KOPT-K1 (cell line): ENCODE measurements around the gene HLA-DPB1.

ENCODE experiments used
- H3K27ac ChIP-seq: fragments of 200-600 bp; sonication (generic); 2 replicates; pipeline ENCODE4 v1.5.1; 2016; ENCODE audit warnings: antibody characterized with exemption, mild to moderate bottlenecking, low read depth, low read length; ENCODE audit not compliant: poor library complexity, severe bottlenecking
- H3K36me3 ChIP-seq: fragments of 200-600 bp; sonication (generic); 2 replicates; pipeline ENCODE4 v1.5.1; 2017; ENCODE audit warnings: antibody characterized with exemption, mild to moderate bottlenecking, low read length, moderate library complexity; ENCODE audit not compliant: insufficient read depth
- H3K9me3 ChIP-seq: fragments of 200-600 bp; sonication (generic); 2 replicates; pipeline ENCODE4 v1.5.1; 2017; ENCODE audit warnings: antibody characterized with exemption, low read length, mild to moderate bottlenecking; ENCODE audit not compliant: insufficient read depth, poor library complexity, severe bottlenecking

The HLA-DPB1 gene

DNA sequence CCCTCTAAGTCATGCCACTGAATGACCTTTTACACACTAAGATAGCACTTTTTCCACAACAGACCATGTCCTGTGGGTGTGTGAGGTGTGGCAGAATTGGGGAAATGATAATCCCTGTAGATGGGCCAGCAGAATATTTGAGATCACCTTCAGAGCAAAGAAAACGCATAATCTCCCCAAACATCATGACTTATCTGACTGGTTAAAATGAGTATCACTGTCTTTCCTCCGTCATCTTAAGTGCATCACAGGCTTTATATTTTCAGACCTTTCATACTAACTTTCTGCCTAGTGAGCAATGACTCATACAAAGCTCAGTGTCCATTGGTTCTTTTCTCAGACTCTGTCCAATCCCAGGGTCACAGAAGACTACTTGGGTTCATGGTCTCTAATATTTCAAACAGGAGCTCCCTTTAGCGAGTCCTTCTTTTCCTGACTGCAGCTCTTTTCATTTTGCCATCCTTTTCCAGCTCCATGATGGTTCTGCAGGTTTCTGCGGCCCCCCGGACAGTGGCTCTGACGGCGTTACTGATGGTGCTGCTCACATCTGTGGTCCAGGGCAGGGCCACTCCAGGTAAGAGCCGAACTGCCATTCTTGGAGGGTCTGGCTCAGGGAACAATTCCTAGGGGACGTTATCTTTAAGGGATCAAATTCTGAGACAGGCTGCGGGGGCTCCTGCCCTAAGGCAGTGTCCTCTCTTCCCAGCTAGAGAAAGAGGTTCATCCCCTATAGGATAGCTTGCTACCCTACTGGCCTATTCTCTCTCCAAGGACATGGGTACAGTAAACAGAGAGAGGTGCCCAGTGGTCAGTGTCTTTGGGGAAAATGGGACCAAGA is at the start of gene HLA-DPB1:
Gene HLA-DPB1 (plus strand): TSS at position 423 of the 838 bp plus-strand sequence. CDS start 52 bp downstream, at position 475.
- no peaks in the 10 kb centered on the region for H3K36me3 ChIP-seq
- no peaks in the 10 kb centered on the region for H3K9me3 ChIP-seq
- no peak within 1 kb of the TSS for H3K27ac ChIP-seq

DNA sequence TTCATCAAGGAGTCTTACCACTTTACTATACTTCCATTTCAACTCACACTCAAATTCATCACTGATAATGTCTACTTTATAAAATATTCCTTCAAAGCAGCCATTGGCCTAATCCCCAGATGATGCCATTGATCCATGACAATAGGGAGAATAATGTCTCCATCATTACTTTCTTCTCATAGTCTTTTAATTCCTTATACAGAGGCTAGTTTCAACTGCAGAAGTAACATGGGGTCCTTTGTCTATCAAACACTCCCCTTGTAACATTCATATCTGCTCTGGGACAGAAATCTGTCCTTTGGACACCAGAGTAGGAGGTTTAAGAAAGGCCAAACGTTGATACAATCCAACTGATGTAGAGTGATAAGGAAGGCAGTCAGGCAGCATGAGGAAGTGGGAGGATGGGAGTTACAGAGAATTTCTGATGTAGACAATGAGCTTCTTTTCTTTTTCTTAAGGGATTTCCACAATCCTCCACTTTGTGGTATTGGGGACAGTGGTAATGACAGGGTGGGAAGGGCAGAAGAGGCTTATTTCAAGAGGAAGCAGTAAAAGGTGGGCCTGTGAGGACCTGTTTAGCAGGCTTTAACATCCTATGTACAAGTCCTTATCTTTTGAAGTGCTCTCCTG is 47.5 kb upstream of the HLA-DPB1 start:
- H3K36me3 ChIP-seq: no peaks in the 10 kb centered on the region
- no peaks in the 10 kb centered on the region for H3K9me3 ChIP-seq
- no peak overlapping the region for H3K27ac ChIP-seq

DNA sequence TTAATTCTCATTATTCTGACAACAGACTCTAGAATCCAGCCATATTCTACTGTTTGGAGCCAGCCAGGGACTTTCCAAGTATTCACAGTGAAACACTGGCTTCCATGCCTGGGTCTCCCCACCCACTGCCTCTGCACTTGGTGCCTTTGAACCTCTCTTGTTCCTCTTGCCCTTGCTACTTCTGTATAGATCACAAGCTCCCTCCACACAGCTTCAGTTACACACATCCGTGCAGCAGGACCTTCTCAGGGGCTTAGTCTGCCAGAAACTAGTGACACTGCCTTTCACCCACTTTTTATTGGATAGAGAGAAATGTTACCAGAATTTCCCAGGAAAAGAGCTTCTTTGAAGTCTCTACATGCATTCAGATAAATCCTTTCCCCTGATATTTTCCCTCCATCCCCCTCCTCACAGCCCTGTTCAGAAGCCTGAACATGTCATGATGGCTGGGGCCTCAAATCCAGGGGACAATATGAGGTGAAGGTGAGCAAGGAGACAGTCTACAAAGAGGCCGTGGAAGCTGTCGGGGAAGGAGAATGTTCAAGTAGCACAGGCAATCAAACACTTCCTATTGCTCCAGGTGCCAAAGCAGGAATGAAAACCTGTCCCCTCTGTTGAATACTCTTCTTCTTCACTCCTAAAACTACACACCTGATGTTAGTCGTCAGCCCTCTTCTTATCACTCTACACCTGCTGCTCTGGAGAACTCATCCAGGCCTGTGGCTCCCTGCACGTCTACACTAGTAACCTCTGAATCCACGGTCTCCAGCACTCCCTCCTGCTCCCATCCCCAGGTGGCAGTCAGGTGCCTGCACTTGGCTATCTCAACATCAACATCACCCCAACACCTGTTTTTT is 46.2 kb upstream of the HLA-DPB1 start:
- Histone ChIP-seq H3K27ac (no peak overlapping the region), H3K9me3 (peaks cover 1% of the 10 kb centered on the region), H3K36me3 (no peaks in the 10 kb centered on the region)

DNA sequence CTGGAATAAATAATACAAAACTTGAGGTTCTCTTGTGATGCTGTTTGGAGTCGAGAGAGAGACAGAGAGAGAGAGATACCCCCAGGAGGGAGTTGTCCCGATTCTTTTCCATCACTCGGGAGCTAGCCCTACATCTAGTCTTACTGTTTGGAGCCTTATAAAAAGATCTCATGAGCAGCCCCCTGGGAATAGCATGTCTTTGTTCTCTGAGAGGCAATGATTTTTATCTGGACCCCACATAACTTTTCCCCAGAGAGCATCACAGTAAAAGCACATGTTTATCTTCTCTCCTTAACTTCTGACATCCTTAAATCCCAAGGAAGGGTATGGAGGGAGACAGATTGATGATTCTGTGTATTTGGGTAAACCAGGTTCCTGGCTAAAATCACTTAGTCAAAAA is 45.5 kb upstream of the HLA-DPB1 start:
- no peak overlapping the region for H3K27ac ChIP-seq
- H3K36me3 ChIP-seq: no peaks in the 10 kb centered on the region
- peaks cover 8% of the 10 kb centered on the region for H3K9me3 ChIP-seq

DNA sequence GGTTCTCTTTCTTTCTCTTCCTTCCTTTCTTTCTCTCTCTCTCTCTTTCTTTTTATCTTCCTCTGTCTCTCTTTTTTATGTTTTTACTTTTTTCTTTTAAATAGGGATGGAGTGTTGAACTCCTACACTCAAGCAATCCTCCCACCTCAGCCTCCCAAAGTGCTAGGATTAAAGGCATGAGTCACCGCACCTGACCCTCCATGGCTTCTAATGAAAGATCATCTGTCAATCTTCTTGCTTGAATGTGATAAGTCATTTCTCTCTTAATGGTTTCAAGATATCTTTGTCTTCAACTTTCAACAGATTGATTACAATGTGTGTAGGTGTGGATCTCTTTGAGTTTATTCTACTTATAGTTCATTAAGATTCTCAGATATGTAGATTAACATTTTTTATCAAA is 41.2 kb upstream of the HLA-DPB1 start:
- Histone ChIP-seq H3K36me3 (no peaks in the 10 kb centered on the region), H3K27ac (no peak overlapping the region), H3K9me3 (peaks cover 15% of the 10 kb centered on the region)

DNA sequence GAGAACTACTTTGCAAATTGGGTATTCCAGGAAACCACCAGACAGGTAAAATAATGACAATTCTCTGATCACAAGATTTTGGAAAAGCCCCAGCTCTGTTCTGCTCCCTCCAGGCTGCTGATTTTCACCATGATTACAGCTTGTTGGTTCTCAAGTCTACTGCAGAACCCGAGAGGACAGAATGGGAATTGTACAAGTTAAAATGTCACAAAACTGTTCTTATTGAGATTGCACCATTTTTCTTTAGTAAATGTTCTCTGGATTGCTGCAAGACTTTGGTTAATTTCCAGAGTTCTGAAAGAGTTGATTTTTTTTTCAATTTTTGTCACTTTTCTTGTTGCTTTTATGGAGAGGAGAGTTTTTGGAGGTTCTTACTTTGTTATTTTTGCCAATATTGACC is 39.3 kb upstream of the HLA-DPB1 start:
- Histone ChIP-seq H3K27ac (no peak overlapping the region), H3K36me3 (no peaks in the 10 kb centered on the region), H3K9me3 (peaks cover 15% of the 10 kb centered on the region)

DNA sequence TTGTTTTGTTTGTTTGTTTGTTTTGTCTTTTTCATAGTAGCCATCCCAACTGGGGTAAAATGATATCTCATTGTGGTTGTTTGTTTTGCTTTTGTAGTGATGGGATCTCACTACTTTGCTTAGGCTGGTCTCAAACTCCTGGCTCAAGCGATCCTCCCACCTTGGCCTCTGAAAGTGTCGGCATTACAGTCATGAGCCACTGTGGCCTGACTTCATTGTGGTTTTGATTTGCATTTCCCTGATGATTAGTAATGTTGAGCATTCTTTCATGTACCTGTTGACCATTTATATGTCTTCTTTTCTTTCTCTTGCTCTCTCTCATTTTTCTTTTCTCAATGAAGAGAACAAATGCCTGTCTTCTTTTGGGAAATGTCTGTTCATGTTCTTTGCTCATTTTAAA is 35.6 kb upstream of the HLA-DPB1 start:
- no peak overlapping the region for H3K27ac ChIP-seq
- H3K36me3 ChIP-seq: no peaks in the 10 kb centered on the region
- H3K9me3 ChIP-seq: peaks cover 7% of the 10 kb centered on the region

DNA sequence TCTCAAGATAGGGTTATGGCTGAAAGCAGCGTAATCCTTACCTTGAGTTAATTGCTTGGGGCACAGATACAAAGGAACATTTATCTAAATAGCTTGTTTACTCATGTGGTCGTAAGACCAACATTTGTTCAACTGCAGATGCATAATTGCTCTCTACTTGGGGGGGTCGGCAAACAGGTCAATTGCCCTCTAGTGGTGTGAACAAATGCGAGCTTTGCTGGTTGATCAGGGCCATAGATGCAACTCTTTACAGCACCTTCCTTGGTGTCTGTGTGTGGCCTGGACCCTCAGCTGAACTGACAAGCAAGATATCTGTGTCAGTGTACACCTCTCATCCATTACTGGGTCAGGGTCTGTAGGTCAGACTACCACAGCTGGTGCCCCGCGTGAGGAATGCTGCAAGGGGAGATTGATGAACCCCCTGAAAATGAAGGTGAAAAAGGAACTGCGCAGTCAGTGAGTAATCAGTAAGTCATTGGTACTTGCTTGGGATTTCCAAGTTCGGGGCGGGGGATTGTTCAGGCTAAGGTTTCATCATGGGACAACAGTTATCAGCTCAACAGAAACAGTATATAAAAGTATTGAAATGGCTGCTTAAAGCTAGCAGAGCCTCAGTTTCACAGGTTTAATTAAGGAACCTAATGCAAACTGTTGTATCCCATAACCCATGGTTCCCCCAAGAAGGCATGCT is 26.3 kb upstream of the HLA-DPB1 start:
- Histone ChIP-seq H3K27ac (no peak overlapping the region), H3K9me3 (no peaks in the 10 kb centered on the region), H3K36me3 (no peaks in the 10 kb centered on the region)

DNA sequence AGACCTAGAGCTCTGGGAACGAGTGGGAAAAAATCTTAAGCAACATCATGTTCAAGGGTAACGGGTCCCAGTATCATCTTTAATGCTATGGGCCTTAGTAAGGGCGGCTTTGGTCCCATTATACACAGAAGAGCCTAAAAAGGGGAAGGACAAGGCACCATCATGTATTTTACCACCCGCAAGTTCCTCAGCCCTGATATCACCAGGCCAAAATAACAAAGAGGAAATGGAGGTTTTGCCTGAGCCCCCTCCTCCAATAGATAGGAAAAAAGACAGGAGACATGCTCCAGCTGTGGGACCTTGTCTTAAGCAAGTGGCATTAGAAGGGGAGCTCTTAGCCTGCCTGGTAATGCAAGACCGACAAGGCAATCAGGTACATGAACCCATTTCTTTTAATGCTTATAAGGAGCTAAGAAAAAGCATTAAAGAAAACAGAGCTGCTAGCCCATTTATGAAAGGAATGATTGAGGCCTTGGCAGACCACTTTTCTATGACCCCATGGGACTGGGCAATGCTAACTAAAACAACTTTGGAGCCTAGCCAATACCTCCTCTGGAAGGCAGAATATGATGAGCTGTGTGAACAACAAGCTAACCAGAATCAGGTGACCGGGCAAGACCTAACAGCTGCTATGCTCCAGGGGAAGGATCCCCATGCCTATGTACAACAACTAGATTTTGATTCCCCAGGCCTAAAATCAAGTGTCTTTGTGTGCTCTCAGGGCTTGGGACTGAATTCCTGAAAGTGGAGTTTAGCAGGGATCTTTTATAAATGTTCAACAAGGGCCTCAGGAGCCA is 25.6 kb upstream of the HLA-DPB1 start:
- H3K9me3 ChIP-seq: no peaks in the 10 kb centered on the region
- H3K36me3 ChIP-seq: no peaks in the 10 kb centered on the region
- no peak overlapping the region for H3K27ac ChIP-seq

DNA sequence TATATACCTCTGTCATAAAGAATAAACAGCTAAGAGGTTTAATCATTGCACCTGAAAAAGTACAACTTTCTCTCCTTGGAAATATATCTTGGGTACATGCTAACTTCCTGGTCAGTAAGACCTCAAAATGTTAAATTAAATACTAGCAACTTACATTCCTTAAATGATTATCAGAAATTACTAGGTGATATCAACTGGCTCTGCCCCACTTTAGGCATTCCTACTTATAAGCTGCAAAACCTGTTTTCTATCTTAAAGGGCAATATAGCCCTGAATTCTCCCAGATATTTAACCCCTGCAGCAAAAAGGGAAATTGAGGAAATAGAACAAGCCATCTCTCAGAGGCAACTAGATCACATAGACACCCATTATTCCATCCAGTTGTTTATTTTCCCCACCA is 23.2 kb upstream of the HLA-DPB1 start:
- Histone ChIP-seq H3K9me3 (no peaks in the 10 kb centered on the region), H3K36me3 (no peaks in the 10 kb centered on the region), H3K27ac (no peak overlapping the region)

DNA sequence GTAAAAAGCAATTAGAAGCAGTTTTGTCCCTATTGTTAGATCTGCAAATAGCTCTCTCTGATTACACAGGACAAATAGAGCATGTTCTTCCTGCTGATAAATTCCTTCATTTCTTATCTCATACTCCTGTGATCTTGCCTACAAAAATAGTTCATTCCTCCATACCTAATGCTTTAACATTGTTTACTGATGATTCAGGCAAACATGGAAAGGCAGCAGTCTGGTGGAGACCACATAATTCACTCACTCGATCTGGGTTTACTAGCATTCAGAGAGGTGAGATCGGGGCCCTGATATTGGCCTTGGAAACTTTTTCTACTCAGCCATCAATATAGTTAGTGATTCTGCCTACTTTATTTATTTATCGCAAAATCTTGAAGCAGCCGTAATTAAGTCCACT is 22.6 kb upstream of the HLA-DPB1 start:
- Histone ChIP-seq H3K27ac (no peak overlapping the region), H3K36me3 (no peaks in the 10 kb centered on the region), H3K9me3 (no peaks in the 10 kb centered on the region)

DNA sequence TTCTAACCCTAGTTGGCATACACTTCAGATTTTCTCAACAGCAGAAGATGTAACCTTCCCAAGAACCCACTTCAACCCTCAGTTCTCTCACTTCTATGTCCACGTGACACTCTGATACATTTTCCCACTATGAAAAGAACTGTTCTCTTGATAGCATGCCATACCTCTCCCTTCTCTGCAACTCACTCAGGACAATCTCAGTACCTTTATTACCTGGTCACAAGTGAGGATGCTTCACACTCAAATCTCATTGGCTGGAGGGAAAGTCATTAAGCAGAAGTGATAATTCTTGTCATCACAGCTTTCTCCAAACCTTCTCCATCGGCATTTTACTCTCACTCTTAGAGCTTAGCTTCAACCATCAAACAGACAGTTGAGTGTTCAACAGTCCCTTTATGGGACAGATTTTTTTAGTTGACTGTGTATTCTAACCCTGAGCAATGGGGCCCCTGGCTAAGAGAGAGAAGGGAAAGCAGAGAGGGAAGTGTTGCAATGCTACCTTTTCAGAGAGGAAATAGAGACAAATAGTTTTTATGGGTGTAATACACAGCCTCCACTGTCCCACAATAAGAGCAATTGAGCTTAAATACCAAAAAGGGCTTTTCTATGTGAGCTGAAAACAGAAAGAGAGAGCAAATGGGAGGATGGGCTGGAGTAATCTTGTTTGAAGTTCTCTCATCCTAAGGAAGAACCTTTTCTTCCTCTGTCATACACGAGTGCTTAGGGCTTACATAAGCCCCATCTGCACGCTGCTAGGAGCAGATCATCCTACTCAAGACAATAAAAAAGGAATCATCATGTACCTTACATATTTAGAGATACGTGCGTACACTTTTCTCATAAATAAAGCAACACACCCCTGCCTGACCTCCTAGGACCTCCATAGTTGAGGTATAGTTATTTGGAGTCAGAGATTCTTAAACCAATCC is 18.3 kb upstream of the HLA-DPB1 start:
- Histone ChIP-seq H3K27ac (no peak overlapping the region), H3K36me3 (no peaks in the 10 kb centered on the region), H3K9me3 (no peaks in the 10 kb centered on the region)

DNA sequence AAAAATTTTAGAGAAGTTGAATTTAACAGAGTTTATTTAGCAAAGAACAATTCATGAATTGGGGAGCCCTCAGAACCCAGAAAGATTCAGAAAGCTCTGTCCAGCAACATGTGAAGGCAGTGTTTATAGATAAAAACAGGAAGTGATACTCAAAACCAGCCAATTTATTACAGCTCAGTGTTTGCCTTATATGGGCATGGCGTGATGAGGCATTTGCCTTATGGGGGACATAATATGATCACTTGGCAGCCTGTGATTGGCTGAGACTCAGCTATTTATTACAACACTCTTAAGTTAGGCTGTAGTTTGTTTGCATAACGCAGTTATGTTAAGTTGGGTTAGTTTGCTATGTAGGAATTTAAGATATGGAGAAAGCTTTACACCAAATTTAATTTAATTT is 13.8 kb upstream of the HLA-DPB1 start:
- Histone ChIP-seq H3K36me3 (no peaks in the 10 kb centered on the region), H3K27ac (no peak overlapping the region), H3K9me3 (peaks cover 10% of the 10 kb centered on the region)
